NCI-H345 treated with DMSO at 0.1 percent for 48 hours (cell line): ENCODE results near the gene MGMT.

Source experiments
- DNase-seq: peaks from one replicate; lab custom pipeline; 2025; ENCODE audit not compliant: unreplicated experiment; lab: John Stamatoyannopoulos, UW

MGMT gene

DNA sequence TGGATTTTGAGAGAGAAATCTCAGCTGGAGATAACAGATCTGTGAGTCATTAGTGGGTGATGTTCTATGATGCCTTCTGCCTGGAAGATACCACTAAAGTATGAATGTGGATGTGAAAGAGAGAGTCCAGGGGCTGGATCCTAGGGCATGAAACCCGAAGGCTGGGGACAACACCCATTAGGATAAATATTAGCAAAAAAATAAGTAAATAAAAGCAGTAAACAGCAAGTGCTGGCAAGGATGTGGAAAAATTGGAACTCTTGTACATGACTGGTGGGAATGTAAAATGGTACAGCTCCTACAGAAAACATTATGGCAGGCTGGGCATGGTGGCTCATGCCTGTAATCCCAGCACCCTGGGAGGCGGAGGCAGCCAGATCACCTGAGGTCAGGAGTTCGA lies 16.6 kb upstream of the MGMT start:
- DNase-seq = no peak

DNA sequence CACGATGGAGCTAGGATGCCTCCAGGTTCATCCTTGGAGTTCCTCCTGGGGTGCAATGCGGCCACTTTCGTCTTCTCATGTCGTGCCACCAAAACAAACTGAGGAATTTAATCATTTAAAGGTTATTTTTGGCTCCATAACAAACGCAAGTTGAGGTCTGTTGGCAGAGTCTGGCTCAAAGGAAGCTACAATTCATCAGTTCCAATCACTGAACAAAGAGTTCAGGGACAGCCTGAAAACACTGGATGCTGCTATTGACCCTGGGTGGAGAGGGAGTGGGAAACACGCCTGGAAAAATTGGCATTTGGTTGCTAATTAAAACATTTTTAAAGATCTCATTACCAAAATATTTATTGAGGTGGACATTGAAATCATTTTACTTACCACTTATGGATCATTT lies 11.4 kb upstream of the MGMT start:
- no peak for DNase-seq

DNA sequence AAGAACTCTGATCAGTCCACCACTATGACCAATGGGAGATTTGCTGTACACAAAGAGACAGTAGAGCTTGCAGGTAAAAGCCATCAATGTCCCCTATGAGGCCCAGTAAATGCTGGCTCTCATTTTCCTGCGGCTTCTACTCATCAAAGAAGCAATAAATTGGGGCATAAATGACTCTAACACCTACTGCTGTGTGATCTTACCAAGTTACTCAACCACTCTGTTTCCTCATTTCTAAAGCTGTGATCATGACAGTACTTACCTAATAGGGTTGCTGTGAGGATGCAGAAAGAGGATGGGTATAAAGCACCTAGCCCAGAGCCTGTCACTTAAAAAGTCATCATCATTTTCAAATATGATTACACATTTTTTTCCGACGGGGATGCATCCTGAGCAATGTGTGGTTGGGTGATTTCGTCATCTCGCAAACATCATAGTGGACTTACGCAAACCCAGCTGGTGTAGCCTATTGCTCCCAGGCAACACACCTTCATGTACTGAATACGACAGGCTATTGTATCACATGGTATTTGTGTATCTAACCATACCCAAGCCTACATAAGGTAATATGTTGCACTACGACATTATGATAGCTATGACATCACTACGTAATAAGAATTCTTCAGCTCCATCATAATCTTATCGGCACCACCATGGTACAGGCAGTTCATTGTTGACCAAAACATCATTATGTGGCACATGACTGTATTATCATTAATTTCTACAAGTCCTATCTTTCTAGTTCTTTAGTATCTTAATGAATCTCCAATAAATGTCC lies 7.1 kb upstream of the MGMT start:
- no peak for DNase-seq

DNA sequence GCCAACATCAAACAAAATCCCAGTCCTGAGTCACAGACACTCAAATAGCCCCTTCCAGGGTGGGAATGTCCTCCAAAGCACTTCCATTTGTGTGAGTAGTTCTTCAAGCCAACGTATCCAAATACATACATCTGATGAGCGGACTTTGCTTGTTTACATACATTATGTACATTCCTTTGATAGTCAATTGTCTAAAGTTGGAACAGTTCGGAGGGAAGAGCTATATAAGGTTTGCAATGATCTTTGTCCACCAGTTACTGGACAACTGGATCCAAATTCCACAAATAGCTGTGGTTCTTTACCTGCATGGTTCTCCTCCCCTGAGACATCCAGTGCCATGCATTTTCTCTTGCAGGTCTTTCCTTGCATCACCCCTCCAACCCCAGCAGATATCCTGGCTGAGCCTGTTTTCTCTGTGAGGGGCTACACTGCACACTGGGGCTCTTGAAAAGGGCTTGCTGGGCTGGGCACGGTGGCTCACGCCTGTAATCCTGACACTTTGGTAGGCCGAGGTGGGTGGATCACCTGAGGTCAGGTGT lies 4.7 kb upstream of the MGMT start:
- DNase-seq = no peak

- no peak for DNase-seq
Observed at GRCh38 chr10:129464251-129464650, 2.8 kb upstream of the MGMT start.

- no peak for DNase-seq
Observed at GRCh38 chr10:129465796-129466702, 992 bp upstream of the MGMT start.

DNA sequence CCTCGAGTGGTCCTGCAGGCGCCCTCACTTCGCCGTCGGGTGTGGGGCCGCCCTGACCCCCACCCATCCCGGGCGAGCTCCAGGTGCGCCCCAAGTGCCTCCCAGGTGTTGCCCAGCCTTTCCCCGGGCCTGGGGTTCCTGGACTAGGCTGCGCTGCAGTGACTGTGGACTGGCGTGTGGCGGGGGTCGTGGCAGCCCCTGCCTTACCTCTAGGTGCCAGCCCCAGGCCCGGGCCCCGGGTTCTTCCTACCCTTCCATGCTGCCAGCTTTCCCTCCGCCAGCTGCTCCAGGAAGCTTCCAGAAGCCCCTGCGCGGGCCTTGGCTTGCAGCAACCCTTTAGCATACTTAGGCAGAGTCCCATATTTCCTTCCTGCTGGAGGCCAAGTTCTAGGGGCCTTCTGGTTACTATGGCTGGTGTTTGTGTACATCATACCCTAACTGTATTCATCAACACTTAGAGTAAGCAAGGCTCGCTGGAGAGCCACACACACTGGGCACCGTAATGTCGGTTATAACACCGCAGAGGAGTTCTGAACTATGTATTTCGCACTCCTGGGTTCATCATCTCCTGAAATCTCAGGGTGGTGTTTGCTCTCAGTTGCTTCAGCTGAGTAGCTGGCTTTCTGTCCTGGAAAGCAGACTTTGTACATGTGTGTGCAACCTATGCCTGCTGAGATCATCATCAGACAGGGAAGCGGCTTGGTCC lies 471 bp downstream of the MGMT start:
- no peak for DNase-seq

DNA sequence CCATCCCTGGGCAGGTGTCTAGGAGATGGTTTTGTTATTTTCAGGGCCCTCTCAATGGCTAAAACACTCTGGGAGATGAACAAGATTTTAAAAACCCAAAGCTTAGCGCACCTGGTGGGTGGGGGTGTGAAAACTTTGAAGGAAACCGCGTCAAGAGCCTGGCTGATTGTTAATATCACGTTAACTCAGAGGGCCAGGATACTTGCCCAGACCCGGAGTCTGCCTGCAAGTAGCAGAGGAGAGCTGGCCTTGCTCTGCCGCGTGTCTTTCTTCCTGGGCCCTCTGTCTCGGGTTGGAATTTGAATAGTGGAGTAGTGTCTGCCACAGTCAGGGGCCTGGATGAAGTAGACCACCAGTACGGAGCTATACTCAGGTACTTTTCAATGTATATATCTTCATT lies 1.1 kb downstream of the MGMT start:
- no peak for DNase-seq

- no peak for DNase-seq
Observed at GRCh38 chr10:129470103-129470851, 3.2 kb downstream of the MGMT start.

DNA sequence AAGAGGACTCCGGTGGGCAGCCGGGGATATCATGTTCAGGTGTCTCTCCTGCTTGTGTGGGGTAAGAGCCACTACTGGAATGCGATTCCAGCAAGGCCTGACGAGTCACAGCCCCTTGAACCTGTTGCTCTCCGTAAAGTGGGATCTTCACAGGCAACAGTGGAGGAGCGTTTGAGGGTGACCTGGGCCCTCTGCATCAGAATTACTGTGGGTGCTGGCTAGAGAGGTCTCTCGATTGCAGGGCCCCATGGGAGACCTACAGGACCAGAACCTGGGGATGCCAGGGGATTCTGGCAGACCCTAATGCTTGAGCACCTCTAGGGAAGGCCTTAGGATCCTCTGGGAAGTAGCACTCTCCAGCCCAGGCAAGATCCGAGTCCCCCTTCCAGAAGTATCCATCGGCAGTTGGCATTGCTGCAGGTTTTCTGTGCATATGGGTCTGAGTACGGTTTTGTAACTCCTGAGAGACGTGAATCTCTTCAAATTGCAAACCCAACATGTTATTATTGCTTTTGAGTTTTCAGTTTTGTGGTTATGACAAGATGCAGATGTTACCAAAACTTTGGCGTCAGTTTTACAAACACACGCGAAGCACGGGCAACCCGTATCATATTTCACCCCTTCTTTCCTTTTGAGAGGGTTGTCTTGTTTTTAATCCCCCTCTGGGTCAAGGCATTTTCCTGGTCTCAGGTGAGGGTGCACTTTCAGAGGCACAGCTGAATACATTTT lies 4.6 kb downstream of the MGMT start:
- DNase-seq = no peak

- DNase-seq = no peak
Observed at GRCh38 chr10:129472696-129473555, 5.9 kb downstream of the MGMT start.

DNA sequence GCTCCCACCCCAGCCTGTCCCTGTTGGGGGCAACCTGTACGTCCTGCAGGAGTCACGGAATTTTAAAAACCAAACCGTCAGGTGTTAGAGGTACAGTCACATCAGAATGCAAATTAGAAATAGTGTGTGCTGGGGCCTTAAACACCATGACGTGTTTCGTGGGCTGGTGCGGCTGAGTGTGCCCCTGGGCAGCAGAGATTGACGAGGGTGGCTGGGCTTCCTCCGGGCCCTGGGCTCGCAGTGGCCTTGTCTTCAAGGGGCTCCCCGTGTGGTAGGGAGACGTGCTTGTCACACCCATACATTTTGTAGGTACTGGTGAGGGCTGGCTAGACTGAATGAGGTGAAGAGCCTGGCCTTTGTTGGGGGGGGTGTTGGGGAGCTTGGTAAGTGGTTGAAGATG lies 7.6 kb downstream of the MGMT start:
- DNase-seq = no peak

- no peak for DNase-seq
Observed at GRCh38 chr10:129476431-129476830, 9.4 kb downstream of the MGMT start.

- DNase-seq = no peak
Observed at GRCh38 chr10:129477051-129477450, 10.0 kb downstream of the MGMT start.

DNA sequence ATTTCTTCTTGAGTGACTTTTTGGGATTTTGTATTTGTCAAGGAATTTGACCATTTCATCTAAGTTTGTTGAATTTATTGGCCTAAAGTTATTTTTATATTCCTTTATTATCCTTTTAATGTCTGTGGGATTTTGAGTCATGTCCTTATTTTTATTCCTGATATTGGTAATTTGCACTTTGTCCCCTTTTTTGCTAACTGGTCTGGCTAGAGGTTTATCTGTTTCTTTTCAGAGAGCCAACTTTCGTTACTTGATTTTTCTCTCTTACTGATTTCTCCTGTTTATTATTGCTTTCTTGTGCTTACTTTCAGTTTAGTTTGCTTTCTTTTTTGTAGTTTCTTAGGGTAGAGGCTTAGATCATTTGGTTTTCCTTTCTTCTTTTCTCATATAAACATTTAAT lies 14.6 kb downstream of the MGMT start:
- no peak for DNase-seq

GRCh38 chr10:129483430-129484010 lies 16.5 kb downstream of the MGMT start:
- DNase-seq = no peak

DNA sequence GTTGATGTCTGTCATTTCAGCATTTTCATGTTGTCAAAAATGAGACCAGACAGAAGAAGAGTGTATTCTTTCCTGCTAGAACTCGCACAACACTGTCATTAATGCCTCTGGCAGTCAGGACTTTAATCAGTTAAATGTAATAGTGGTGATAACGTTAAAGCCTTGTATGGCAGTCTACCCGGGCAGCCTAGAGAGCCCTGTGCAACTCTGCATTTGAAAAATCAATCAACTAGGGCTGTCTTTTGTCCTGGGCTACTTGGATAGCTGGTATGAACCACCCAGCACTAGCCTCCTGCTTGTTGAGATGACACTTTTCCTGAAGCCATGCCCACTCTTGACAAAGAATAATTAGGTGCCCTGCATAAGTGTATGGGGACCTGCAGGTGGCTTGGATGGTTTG lies 19.8 kb downstream of the MGMT start:
- no peak for DNase-seq

DNA sequence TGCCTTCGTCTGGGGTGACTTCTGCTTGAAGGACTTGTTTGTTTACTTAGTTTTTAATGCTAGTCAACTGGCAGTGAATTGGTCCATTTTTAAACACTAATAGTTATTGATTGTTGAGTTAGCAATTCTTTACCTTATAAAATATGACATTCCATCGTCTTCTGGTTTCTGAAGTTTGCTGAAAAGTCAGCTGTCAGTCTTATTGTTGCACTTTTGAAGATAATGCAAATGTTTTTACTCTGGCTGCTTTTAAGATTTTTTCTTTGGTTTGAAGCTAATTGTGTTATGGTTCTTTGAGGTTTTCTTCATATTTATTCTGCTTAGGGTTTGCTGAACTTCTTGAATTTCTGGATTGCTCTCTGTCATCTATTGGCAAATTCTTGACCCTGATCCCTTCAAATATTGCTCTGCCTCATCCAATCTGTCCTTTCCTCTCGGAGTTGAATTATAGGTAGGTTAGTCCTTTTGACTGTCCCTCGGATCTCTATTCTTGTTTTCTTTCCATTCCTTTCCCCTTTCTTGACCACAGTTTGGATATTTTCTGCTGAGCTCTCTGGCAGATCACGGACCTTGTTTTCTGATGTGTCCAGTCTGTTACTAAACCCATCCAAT lies 24.2 kb downstream of the MGMT start:
- DNase-seq = no peak
